D721Med (cell line): ENCODE measurements around the gene PRR22.

Source experiments
- DNase-seq: peaks from one replicate; pipeline ENCODE4 v3.0.0; 2011; ENCODE audit warnings: low spot score; ENCODE audit not compliant: insufficient read length
- FAIRE-seq: peaks from 2 replicates; lab custom pipeline; 2011; peaks lifted over from hg19 to GRCh38; lab: Jason Lieb, UNC
- CTCF ChIP-seq: IDR thresholded peaks from 2 replicates; pipeline ENCODE4 v1.5.1; 2012; ENCODE audit warnings: mild to moderate bottlenecking, control low read depth; ENCODE audit not compliant: insufficient read depth; ENCODE audit errors: missing control alignments

Gene PRR22

GRCh38 chr19:5822181-5822844 lies 37.8 kb upstream of the PRR22 start:
- TF ChIP-seq CTCF, result no peak
- DNase-seq (no peak), FAIRE-seq (no peak)

GRCh38 chr19:5821521-5822180 lies 37.1 kb upstream of the PRR22 start:
- DNase-seq (no peak), FAIRE-seq (no peak)
- no peak for TF ChIP-seq CTCF

GRCh38 chr19:5820785-5821184 lies 36.2 kb upstream of the PRR22 start:
- no peak for DNase-seq
- no peak for FAIRE-seq
- TF ChIP-seq CTCF, result no peak

GRCh38 chr19:5818594-5818993 lies 34.0 kb upstream of the PRR22 start:
- FAIRE-seq (no peak), DNase-seq (no peak)
- TF ChIP-seq CTCF, result no peak

DNA sequence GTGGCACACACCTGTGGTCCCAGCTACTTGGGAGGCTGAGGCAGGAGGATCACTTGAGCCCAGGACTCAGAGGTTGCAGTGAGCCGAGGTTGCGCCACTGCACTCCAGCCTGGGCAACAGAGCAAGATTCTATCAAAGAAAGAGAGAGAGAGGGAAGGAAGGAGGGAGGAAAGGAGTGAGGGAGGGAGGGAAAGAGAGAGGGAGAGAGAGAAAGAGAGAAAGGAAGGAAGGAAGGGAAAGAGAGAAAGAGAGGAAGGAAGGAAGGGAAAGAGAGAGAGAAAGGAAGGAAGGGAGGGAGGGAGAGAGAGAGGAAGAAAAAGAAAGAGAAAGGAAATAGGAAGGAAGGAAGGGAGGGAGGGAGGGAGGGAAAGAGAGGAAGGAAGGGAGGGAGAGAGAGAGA lies 32.7 kb upstream of the PRR22 start:
- no peak for DNase-seq
- FAIRE-seq, result no peak
- TF ChIP-seq CTCF, result no peak

DNA sequence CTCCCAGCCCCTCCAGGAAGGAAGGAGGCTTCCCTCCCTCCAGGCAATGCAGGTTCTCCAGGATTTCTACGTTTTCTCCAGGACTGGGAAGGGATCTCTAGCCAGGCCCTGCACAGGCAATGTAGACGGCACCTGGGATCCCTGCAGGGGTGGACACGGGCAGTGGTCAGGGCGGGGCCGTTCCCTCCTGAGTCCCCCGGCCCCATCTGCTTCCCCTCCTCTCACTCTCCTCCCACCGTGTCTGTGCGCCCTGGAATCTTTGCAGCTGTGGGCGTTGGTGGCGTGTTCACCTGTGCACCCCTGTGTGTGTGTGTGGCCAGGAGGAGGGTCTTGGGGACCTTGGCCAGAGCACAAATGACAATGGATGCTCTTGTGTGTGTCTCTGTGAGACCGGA lies 30.3 kb upstream of the PRR22 start:
- TF ChIP-seq CTCF, result no peak
- no peak for DNase-seq
- FAIRE-seq, result no peak
